MV-4-11 (cell line): Measurements from ENCODE around the gene UNC5C.

Experiments
- DNase-seq: peaks from one replicate; lab custom pipeline; 2025; lab: John Stamatoyannopoulos, UW

The UNC5C gene

GRCh38 chr4:95129031-95129430 lies 419.7 kb downstream of the UNC5C start:
- DNase-seq: no peak

GRCh38 chr4:95124906-95125504 lies 423.8 kb downstream of the UNC5C start:
- peak; percentile 26 for DNase-seq

- no peak for DNase-seq
Observed at GRCh38 chr4:95122001-95122400, 426.8 kb downstream of the UNC5C start.

- no peak for DNase-seq
Observed at GRCh38 chr4:95120456-95120855, 428.3 kb downstream of the UNC5C start.

GRCh38 chr4:95118497-95118896 lies 430.3 kb downstream of the UNC5C start:
- DNase-seq: no peak

- DNase-seq: no peak
Observed at GRCh38 chr4:95114521-95114920, 434.3 kb downstream of the UNC5C start.
